ENCODE results near the gene KHDRBS1. TPM values are rescaled to one million over a fixed set of nuclear protein-coding genes. Genes with fewer than 3 reads are reported as not detected.

Gene KHDRBS1
- total RNA-seq (100 to 1,000 TPM in 3 of 5 donors, 10 to 100 TPM in 2; 98.9 to 115 (median 111) TPM), total RNA-seq (113 to 225 (median 150) reads per million in 29 experiments)
- 120 TPM for total RNA-seq (2013)

GRCh38 chr1:32013386-32014198 is at the start of gene KHDRBS1:
Gene KHDRBS1 (plus strand): TSS chr1:32013868. CDS start chr1:32013996, 128 bp downstream.
- Histone ChIP-seq H3K9me3 (no peaks in the 10 kb centered on the region), H3K4me3 (ENCODE audit: control insufficient read depth in 1 of 2, extremely low read depth in 1 of 2, low read length in 1 of 2) (peak within 1 kb of the TSS; percentile 79 to 96), H3K4me1 (ENCODE audit: control insufficient read depth in 1 of 2, extremely low read depth in 1 of 2, insufficient read depth in 2 of 2, low read length in 2 of 2) (peaks cover 17 to 29% of the 10 kb centered on the region in 2 experiments), H3K36me3 (ENCODE audit: control insufficient read depth in 2 of 2, extremely low read depth in 1 of 2, insufficient read depth in 1 of 2, low read length in 1 of 2) (no peaks in the 10 kb centered on the region), H3K27me3 (replicated peaks in 1 of 2; ENCODE audit: control insufficient read depth in 2 of 2, extremely low read depth in 1 of 2, insufficient read depth in 2 of 2, low read length in 1 of 2) (no peaks in the 10 kb centered on the region), H3K27ac (ENCODE audit: low read length) (peak within 1 kb of the TSS; percentile 81)
- under 1% methylated on average over 97 of the region's 101 CpGs for WGBS (ENCODE audit: insufficient coverage)
- Mint-ChIP-seq H3K4me3 (peak within 1 kb of the TSS; percentile 93 to 98 (median 96)), H3K9me3 (no peaks in the 10 kb centered on the region), H3K27ac (peak within 1 kb of the TSS; percentile 94 to 96), H3K36me3 (peaks cover 7% of the 10 kb centered on the region), H3K27me3 (no peaks in the 10 kb centered on the region), H3K4me1 (peaks cover 34 to 44% (median 39%) of the 10 kb centered on the region in 3 donors)
- POLR2A ChIA-PET = interaction anchor here in 1 of 2 donors (0.6 to 0.7 kb wide), 2 partner anchors 26 to 90 kb away, joined by 3 to 10 read pairs; no protein-coding TSS in a partner anchor
- CTCF ChIA-PET = interaction anchor here in 1 of 2 donors (0.6 to 1.5 kb wide), 4 partner anchors 10 to 224 kb away, joined by 3 to 6 read pairs (median 4); no protein-coding TSS in a partner anchor
- DNase-seq (peak; percentile 92 to 99 (median 95)), ATAC-seq (replicated peaks in 1 of 4) (peak; percentile 83 to 86 (median 84))

- Mint-ChIP-seq H3K4me1 (no peaks in the 10 kb centered on the region), H3K4me3 (no peak overlapping the region), H3K27ac (no peak overlapping the region), H3K27me3 (no peaks in the 10 kb centered on the region), H3K36me3 (no peaks in the 10 kb centered on the region), H3K9me3 (no peaks in the 10 kb centered on the region)
- 40% methylated on average over 1 of the region's 3 CpGs for WGBS (ENCODE audit: insufficient coverage)
- DNase-seq (no peak), ATAC-seq (replicated peaks in 1 of 4) (no peak)
- Histone ChIP-seq H3K4me1 (ENCODE audit: control insufficient read depth in 1 of 2, extremely low read depth in 1 of 2, insufficient read depth in 2 of 2, low read length in 2 of 2) (no peaks in the 10 kb centered on the region), H3K9me3 (no peaks in the 10 kb centered on the region), H3K4me3 (ENCODE audit: control insufficient read depth in 1 of 2, extremely low read depth in 1 of 2, low read length in 1 of 2) (no peak overlapping the region), H3K36me3 (ENCODE audit: control insufficient read depth in 2 of 2, extremely low read depth in 1 of 2, insufficient read depth in 1 of 2, low read length in 1 of 2) (no peaks in the 10 kb centered on the region), H3K27ac (ENCODE audit: low read length) (no peak overlapping the region), H3K27me3 (replicated peaks in 1 of 2; ENCODE audit: control insufficient read depth in 2 of 2, extremely low read depth in 1 of 2, insufficient read depth in 2 of 2, low read length in 1 of 2) (no peaks in the 10 kb centered on the region)
- CTCF ChIA-PET = no interaction called here
- POLR2A ChIA-PET = no interaction called here
Observed at GRCh38 chr1:31970873-31971272, 42.8 kb upstream of the KHDRBS1 start.

GRCh38 chr1:31976401-31976800 is 37.3 kb upstream of the KHDRBS1 start:
- peaks cover 8 to 19% (median 11%) of the 10 kb centered on the region in 3 donors for H3K4me1 Mint-ChIP-seq
- ChIA-PET CTCF (no interaction called here), POLR2A (interaction anchor here in 1 of 2 donors (0.7 kb wide), 1 partner anchor 302 kb away, joined by 3 read pairs; no protein-coding TSS in a partner anchor)
- H3K36me3 Mint-ChIP-seq = no peaks in the 10 kb centered on the region
- 83% methylated on average over 1 of the region's 1 CpG for WGBS (ENCODE audit: insufficient coverage)
- Histone ChIP-seq H3K36me3 (ENCODE audit: control insufficient read depth in 2 of 2, extremely low read depth in 1 of 2, insufficient read depth in 1 of 2, low read length in 1 of 2) (no peaks in the 10 kb centered on the region), H3K27me3 (replicated peaks in 1 of 2; ENCODE audit: control insufficient read depth in 2 of 2, extremely low read depth in 1 of 2, insufficient read depth in 2 of 2, low read length in 1 of 2) (no peaks in the 10 kb centered on the region), H3K4me1 (ENCODE audit: control insufficient read depth in 1 of 2, extremely low read depth in 1 of 2, insufficient read depth in 2 of 2, low read length in 2 of 2) (peaks cover 7 to 8% of the 10 kb centered on the region in 2 experiments), H3K4me3 (ENCODE audit: control insufficient read depth in 1 of 2, extremely low read depth in 1 of 2, low read length in 1 of 2) (no peak overlapping the region), H3K27ac (ENCODE audit: low read length) (no peak overlapping the region), H3K9me3 (no peaks in the 10 kb centered on the region)
- ATAC-seq (replicated peaks in 1 of 4) (no peak), DNase-seq (no peak)
- no peaks in the 10 kb centered on the region for H3K27me3 Mint-ChIP-seq
- no peak overlapping the region for H3K4me3 Mint-ChIP-seq
- no peaks in the 10 kb centered on the region for H3K9me3 Mint-ChIP-seq
- H3K27ac Mint-ChIP-seq = no peak overlapping the region

DNA sequence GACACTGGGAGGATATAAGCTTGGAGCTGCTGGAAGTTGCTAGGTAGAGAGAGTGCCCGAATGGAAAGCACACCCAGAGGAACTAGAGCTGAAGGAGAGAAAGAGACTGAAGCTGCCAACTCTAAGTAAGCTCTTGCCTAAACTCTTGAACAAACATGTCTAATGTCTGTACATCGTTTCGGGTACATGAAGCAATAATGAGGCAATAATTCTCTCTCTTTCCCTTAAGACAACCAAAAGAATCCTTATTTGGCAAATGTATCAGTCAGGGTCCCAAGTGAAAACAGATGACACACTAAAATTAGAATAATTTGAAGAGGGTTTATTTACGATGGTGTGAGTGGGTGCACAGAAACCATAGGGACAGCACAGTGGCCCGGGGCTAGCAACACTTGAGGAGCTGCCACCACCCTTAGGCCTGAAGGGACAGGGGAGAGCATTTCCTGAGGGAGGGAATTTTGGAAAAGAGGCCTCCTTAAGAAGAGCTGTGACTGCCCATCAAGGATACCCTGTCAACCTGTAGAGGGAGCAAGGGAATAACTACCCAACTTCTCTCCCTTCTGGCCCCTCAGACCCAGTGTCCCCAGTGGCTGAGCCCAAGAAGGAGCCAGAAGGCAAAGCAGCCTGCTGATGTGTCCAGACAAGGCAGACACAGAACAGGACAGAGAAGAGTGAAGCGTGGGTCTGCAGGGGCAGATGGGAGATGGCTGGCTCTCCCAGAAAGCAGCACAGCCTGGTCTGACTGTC is 36.1 kb upstream of the KHDRBS1 start:
- WGBS (ENCODE audit: insufficient coverage) = 100% methylated on average over 4 of the region's 6 CpGs
- no peaks in the 10 kb centered on the region for H3K36me3 ChIP-seq (ENCODE audit: control insufficient read depth in 2 of 2, extremely low read depth in 1 of 2, insufficient read depth in 1 of 2, low read length in 1 of 2)
- H3K27me3 ChIP-seq (replicated peaks in 1 of 2; ENCODE audit: control insufficient read depth in 2 of 2, extremely low read depth in 1 of 2, insufficient read depth in 2 of 2, low read length in 1 of 2) = no peaks in the 10 kb centered on the region
- no peak overlapping the region for H3K27ac ChIP-seq (ENCODE audit: low read length)
- POLR2A ChIA-PET = no interaction called here
- DNase-seq (peak in 1 of 35 experiments; percentile 21), ATAC-seq (replicated peaks in 1 of 4) (no peak)
- H3K36me3 Mint-ChIP-seq = no peaks in the 10 kb centered on the region
- no peaks in the 10 kb centered on the region for H3K9me3 Mint-ChIP-seq
- CTCF ChIA-PET = interaction anchor here in 1 of 2 donors (0.5 kb wide), 1 partner anchor 74 kb away, joined by 3 read pairs; no protein-coding TSS in a partner anchor
- H3K27ac Mint-ChIP-seq = peak overlapping the region; percentile 15 to 49
- no peaks in the 10 kb centered on the region for H3K9me3 ChIP-seq
- H3K4me1 Mint-ChIP-seq = peaks cover 19 to 30% (median 22%) of the 10 kb centered on the region in 3 donors
- H3K4me3 Mint-ChIP-seq = no peak overlapping the region
- no peaks in the 10 kb centered on the region for H3K27me3 Mint-ChIP-seq
- no peak overlapping the region for H3K4me3 ChIP-seq (ENCODE audit: control insufficient read depth in 1 of 2, extremely low read depth in 1 of 2, low read length in 1 of 2)
- H3K4me1 ChIP-seq (ENCODE audit: control insufficient read depth in 1 of 2, extremely low read depth in 1 of 2, insufficient read depth in 2 of 2, low read length in 2 of 2) = peaks cover 12 to 20% of the 10 kb centered on the region in 2 experiments

- Mint-ChIP-seq H3K4me1 (peaks cover 33 to 44% (median 36%) of the 10 kb centered on the region in 3 donors), H3K27ac (peak overlapping the region in 1 of 2 donors; percentile 28), H3K9me3 (no peaks in the 10 kb centered on the region), H3K36me3 (no peaks in the 10 kb centered on the region), H3K4me3 (no peak overlapping the region), H3K27me3 (no peaks in the 10 kb centered on the region)
- no peak overlapping the region for H3K4me3 ChIP-seq (ENCODE audit: control insufficient read depth in 1 of 2, extremely low read depth in 1 of 2, low read length in 1 of 2)
- H3K27me3 ChIP-seq (replicated peaks in 1 of 2; ENCODE audit: control insufficient read depth in 2 of 2, extremely low read depth in 1 of 2, insufficient read depth in 2 of 2, low read length in 1 of 2) = no peaks in the 10 kb centered on the region
- POLR2A ChIA-PET = no interaction called here
- DNase-seq (no peak), ATAC-seq (replicated peaks in 1 of 4) (no peak)
- 85% methylated on average over 2 of the region's 4 CpGs for WGBS (ENCODE audit: insufficient coverage)
- CTCF ChIA-PET = interaction anchor here in 1 of 2 donors (1.1 kb wide), 1 partner anchor 25 kb away, joined by 3 read pairs; no protein-coding TSS in a partner anchor
- peaks cover 24 to 30% of the 10 kb centered on the region in 2 experiments for H3K4me1 ChIP-seq (ENCODE audit: control insufficient read depth in 1 of 2, extremely low read depth in 1 of 2, insufficient read depth in 2 of 2, low read length in 2 of 2)
- no peaks in the 10 kb centered on the region for H3K9me3 ChIP-seq
- H3K36me3 ChIP-seq (ENCODE audit: control insufficient read depth in 2 of 2, extremely low read depth in 1 of 2, insufficient read depth in 1 of 2, low read length in 1 of 2) = no peaks in the 10 kb centered on the region
- H3K27ac ChIP-seq (ENCODE audit: low read length) = no peak overlapping the region
Observed at GRCh38 chr1:31978843-31979400, 34.7 kb upstream of the KHDRBS1 start.

Measured in T-cell (primary cell).